Left hindlimb (tissue), 1 donor: ENCODE results near the gene CNTN4.
"Not testable (repeated sequence)": the region's sequence is repeated elsewhere in the genome, so short reads cannot be mapped to it uniquely, and the experiment has no call there.

Source experiments
- DNase-seq: peaks from one replicate; pipeline ENCODE4 v3.0.0-alpha.2; 2018

The CNTN4 gene

DNA sequence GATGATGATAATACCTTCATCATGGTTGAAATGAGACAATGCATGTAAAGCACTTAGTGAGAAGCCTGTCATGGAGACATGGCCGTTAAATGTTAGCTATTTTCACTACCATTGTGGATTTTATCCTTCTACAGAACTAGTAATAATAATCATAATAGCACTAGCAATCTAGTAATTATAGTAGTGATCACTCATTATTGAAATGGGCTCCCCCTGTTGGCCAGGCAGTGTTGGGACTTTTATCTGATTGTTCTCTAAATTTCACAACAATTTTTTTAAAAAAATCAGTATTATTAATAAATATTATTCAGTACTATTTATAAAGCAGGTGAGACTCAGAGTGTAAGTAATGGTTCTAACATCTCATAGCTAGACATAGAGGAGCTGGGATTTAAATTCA, 615.3 kb downstream of the CNTN4 start:
- DNase-seq = no peak

DNA sequence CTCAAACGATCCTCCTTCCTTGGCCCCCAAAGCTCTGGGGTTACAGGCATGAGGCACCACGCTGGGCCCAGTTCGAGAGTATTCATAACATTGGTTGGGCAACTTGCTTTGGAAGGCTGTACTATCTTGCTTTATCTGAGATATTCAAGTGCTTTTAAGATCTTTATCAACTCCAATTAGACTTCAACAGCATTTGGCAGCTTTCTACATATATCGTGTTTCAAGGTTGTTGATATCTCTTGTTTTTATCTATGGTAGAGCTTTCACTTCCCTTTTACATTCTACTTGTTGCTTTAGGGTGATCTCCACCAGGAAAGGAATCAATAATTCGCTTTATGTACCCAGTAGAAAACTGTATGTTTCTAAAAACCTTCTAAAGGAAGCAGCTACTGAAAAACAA, 616.2 kb downstream of the CNTN4 start:
- DNase-seq = no peak

DNA sequence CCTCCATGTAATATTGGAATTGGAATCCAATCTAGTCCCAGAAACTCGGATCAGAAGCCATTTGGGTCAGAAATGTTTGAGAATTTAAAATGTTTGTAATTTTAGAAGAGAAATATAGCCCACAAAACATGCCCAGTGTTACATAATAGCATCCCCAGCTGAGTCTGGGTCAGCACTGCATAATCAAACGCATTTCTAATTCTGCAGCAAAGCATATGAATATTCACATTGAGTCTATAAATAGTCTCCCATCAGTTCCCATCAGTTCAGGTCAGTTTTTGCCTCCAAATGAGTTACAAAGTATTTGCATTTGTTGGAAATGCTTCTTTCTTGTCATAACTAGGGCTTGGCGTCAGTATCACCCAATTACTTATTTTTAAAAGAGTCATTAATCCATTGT, 628.4 kb downstream of the CNTN4 start:
- DNase-seq = no peak

DNA sequence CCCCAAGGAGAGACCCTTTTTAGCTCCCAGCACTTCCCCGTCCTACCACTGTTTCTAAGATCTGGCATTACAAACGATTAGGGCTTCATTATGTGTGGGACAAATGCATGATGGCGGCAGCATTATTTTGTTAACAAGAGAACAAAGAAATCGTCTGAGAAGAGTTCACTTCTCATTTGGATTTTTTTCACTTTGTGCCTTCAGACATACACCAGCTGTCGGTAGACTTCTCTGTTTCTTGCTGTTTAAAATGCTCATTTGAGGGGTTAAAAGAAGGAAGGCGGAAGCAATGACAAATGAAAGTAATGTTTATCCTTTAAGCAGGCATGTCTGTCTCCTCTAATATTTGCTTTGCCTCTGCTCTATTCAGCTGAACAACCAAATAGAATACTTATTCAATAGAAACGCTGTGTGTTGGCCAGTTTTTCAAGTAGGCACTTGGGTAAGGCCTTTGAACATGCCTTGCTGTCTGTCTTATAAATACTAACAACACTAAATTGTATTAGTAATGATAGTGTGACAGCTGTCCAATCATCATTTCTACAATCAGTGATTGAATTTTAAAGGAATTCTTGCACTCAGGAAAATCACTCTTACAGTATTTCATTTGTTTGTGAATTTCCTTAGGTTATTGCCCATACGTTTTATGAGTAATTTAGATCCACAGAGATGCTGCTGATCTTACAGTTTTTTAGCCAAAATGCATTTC, 629.1 kb downstream of the CNTN4 start:
- DNase-seq = no peak

DNA sequence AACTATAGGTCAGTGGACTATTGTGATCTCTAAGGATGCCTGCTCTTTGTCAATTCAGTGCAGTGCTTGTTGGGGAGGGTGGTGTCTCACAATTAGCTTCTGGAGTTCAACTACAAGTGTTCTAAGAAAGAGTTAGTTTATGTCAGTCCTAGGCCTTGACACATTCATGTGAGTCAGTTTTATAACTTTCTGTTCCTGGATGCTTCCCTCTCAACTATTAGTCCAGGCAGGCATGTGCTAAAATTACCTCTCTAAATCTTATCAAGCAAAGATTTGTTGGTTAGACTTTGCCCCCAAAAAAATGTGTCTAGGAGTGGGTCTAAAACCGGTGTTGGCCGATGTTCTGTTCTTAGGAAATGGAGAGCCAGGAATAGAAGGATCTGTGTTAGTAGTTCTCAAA, 633.2 kb downstream of the CNTN4 start:
- no peak for DNase-seq

DNA sequence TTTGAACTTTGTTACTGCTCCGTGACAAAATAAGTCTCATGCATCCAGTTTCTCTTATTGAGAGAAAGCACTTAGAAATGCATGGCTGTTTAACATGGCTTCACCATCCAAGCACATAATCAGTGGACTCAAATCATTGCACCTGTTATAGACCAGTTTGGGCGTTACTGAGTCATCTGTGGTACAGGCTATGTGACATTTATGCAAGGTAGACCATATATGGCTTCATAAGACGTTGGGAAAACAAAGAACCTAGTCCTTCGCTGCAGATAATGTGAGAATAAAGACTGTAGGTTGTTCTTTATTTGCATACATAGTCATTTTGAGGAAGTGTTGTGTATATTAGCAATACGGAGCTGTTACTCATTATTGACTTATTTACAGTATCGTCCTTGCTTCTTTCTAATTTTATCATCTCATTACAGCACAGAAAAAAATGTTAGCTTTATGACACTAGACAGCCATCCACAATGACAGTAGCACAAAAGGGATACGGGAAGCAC, 636.8 kb downstream of the CNTN4 start:
- DNase-seq = no peak

DNA sequence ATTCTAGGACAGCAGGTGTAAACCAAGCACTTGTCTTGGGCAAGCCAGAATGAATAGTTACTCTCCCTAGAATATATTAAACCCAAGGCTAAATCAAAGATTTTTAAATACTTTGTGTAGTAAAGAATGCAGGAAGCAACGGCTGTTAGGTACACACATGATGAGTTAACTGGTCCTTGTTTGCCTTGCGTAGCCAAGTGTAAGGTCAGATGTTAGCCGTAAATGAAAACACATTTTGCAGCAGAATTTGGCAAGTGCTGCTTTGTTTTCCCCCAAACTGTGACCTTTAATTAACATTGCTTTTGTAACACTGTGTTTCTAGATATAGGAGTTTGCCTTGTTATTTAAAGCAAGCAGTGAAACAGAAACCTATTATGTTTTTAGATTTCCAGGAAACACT, 642.9 kb downstream of the CNTN4 start:
- no peak for DNase-seq

DNA sequence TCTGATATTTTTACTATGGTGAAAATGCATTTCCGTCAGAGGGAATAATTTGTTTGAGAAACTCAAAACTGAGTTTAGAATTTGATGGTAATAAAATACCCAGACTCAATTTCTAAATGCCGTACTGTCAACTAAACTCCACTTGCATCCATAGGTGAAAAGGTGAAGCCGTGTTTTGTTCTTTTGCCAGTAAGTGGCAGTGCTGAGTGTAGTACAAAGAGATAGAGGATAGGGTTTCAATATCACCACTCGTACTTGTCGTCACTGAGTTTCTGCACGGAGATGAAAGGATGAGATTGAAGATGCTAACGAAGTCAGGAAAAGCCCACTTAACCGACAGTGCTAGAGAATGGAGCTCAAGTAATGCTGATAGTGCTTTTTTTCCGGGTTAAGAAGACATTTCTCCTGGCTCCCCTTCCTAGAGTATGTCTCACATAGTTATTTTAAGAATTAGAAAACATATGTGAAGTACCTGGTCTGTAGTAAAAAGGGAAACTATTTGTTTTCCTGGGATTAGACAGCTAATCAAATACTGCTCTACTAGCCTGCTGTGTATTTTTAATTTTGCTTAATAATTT, 666.4 kb downstream of the CNTN4 start:
- DNase-seq = no peak

DNA sequence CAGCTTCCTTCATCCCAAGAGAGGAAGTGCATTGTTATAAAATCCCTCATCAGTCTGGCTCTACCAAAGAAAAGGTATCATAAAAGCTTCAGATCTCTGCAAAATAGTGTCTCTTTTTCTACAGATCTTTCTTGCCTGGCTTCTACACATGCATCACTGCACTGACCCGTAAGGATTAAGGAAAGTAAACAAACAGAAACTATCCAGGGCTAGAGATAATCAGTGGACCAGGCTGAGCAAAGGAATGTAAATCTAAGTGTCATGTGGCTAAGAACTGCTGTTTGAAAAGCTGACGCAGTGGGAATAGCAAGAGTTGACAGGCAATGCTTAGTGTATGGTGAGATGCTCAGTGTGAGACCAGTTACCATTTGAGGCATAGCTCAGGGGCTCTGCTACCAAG, 671.8 kb downstream of the CNTN4 start:
- no peak for DNase-seq

DNA sequence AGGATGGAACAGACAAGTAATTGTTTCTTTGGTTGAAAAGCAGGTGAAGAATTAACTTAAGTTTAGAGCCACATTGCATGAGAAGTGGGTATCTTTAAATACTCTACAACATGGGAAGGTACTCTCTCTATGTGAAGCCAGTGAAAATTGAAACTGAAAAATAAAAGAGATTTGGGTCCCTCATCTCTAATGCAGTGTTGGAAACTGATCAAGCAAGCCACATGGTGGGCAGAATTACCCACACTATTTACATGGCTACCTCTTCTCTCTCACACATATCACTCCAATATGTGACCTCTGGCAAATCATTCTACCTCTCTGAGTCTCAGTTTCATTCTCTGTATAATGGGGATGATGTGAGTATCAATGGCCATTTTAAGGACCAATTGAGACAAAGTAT, 672.5 kb downstream of the CNTN4 start:
- no peak for DNase-seq

DNA sequence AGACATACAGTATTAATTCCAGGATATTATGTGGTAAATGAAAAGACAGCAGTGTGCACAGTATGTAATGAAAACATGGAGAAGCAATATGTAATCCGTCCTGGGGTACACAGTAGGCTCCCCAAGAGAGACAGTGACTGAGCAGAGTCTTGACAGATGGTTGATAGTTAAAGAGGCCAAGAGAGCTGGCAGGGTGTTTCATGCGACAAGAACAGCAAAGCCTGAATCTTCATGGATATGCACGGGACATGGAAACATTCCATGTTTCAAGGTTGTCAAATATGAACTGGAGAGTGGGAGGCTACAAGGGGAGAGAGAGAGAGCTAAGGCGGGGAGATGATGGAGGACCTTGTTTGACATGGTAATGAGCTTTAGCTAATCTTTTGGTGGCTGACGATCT, 673.1 kb downstream of the CNTN4 start:
- DNase-seq = no peak

DNA sequence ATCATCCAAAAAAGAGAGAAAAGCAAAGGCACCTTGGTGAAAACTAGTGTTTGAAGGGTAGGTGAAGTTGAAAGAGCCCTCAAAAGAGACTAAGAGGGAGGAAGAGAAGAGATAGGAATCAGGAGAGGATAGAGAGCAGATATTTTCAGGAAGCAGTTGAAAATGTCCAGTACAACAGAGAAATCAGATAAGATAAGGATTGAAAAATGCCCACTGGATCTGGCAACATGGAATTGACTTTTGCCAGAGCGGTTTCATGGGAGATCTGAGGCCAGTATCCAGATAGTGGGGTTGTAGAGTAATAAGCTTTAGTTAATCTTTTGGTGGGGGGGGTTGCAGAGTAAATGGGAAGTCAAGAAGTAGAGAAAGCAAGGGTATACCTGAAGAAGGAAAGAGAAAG, 674.1 kb downstream of the CNTN4 start:
- no peak for DNase-seq

DNA sequence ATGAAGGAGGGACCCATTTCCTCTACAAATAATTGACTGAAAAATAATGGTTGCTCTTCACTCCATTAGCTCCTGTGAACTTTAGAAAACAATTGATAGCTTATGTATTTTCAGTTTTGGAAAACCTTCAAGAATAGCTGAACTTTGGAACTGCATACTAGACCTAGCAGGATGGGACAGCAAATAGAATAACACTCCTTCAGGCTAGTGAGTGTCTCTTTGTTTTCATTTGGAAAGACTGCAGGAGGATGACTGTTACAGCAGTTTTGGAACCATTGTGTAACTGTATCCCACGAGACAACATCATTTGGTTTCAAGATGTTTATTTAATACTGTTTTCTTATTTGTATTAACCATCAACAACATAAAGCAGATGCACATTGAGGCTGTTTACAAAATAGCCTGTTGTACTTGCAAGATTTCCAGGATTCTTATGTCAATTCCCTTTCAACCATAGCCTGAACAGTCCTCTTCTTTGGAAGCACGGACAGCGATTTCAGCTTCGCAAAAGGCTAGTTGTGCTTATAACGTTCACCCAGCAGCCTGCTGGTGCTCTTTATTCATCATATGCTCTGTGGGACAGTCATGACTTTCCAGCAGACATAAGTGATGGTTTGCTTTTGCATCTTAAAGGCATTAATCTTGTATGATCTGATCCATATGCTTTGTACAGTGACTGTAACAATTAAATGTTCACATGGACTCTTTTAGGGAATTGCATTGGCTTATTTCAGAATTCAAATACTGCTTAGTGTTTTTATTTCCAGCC, 676.0 kb downstream of the CNTN4 start:
- DNase-seq = no peak

DNA sequence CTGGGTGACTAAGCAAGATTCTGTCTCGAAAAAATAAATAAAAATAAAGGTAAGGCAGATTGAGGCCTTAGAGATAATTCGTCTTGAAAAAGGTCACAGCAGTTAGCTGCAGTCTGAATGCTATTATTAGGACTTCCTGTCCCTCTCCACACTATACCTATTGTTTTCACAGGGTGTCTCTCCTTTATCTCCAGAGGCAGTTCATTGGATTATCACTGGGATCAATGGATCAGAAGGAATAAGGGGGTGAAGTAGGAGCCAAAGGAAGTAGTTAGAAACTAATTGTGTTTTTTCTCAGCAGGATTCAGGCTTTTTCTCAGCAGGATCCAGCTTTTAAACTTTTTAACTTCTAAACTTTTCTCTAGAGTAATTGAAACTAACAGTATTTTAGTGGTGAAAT, 684.6 kb downstream of the CNTN4 start:
- DNase-seq = no peak

DNA sequence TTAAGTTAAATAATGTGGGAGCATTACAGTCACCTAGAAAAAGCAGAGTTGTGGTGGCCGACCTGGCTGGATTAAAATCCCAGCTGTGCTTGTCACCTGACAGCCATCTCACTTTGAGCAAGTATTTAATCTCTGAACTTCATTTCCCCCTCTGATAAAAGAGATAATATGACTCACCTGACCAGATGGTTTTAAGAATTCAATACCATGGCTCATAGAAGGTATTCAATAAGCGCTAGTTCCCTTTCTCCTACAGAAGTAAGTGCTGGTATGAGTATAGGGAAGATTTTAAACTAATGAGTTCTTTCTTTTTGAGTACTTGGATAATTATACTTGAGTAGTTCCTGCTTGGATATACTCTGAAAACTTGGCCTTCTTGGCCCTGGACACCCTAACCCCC, 686.0 kb downstream of the CNTN4 start:
- no peak for DNase-seq

DNA sequence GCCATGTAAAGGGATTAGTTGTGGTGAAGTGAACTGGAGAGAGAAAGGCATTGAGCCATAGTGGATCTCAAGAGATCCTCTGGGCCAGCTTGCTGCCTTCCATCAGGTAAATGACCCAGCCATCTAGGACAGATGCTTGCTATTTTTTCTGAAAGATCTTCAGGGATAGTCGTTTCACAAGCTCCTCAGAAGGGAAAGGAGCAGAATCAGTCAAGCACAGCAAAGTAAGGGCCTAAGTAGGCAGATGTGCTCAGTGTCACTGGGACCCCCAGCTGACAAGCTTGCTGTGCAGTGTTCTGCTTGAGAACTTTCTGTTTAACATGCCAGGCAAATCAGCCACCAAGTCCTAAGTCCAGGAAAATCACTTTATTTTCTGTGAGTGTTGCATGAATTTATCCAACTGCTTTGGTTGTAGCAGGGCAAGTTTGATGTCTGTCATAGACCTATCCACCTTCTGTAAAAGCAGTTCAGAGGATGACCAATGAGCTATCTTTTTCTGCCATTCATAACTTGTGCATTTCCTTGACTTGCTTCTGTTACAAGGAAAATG, 691.7 kb downstream of the CNTN4 start:
- DNase-seq = no peak

DNA sequence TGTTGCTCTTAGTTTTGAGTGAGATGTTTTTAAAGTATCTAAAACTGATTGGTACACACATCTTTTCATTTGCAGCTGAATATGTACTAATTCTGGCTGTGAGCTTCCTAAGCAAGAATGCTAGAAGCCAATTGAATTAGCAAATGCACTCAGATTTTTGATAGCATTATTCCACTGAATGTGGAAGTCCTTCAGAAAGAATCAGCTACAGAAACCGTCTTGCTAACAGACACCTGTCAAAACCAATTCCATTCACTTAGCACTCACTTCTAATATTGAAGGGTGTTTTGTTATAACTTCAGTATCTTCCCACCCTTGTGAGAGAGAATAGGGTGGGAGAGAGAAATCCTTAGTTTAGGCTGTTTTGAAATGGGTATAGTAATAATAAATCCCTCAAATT, 693.8 kb downstream of the CNTN4 start:
- DNase-seq = no peak

DNA sequence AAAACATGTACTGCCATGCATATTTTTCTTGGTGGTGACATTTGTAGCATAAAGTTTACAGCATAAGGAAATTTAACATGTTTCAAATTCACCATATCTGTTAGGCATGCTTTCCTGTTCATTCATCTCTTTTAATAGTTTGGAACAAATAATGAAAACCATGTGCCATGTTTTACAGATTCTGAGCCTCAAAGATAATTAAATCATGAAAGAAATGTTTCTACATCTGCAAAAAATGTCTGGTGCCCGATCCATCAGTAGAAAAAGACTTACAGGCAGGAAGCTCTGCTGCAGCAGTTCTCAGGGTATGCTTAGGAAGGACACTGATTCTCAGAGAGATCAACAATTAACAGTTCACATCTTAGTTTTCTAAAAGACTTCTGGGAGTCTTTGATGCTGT, 695.3 kb downstream of the CNTN4 start:
- DNase-seq = no peak

DNA sequence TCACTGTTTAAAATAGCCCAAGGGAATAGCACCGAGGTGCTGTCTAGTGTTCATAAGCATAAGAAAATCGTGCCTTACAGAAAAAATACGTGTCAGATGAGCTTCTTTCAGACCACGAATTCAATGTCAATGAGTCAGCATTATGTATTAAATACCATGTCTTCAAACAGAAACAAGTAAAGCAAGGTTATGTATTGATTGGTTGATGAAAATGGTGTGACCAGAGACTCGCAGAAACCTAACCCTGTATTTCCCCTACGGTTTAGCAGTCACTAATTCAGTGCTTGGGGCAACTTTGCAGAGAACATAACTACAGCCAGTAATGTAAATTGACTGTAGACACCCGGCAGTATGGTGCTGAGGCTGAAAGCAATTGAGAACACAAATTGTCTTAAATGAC, 703.8 kb downstream of the CNTN4 start:
- no peak for DNase-seq

DNA sequence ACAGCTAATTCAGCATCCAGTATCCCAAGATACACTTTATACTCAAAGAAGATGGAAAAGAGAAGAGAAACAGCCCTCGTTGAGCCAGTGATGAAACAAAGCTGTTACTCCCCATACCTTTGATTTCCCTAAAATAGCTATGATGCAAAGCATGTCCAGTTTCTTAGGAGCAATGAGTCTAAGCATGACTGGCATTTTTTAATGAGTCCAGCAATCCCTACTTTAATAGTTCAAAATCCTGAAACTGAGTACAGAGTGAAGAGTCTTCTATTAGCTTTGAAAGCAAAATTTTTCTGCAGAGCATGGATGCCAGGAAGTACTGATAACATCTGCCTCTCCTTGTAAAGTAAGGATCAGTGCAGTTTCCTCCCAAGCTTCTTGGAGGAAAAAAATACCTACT, 708.8 kb downstream of the CNTN4 start:
- no peak for DNase-seq

DNA sequence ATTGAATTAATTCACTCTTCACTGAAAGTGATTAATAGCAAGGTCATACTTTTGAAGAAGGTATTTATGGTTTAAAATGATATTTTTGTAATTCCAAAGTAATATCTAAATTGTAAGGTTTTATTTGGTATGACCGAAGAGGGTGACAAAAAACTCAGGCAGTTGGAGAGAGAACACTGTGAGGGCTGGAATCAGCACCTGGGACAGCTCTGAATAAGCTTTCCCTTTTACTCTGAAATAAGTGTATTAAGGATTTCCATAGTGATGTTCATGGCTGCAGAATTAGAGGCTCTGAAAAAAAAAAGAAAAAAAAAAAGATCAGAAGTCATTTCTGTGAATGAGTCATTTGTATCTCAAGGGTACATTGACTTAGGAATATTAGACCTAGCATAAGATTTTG, 712.1 kb downstream of the CNTN4 start:
- DNase-seq = no peak

DNA sequence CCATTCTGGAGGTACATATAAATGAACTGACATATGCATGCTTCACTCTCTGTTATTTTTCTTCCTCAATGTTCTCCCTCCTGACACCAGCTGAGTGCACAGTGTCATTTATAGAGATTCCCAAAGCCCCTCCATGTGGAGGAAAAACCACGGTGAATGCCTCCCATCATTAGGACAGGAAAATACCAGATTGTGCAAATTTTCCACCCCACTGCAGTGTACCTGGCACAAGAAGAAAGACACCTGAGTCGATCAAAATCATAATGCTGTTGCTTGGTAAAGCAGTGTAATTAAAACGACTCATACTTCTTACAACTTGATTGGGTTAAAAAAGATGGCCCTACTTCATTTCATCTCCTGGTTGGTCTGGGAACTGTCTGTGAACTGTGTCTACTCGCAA, 720.9 kb downstream of the CNTN4 start:
- no peak for DNase-seq

DNA sequence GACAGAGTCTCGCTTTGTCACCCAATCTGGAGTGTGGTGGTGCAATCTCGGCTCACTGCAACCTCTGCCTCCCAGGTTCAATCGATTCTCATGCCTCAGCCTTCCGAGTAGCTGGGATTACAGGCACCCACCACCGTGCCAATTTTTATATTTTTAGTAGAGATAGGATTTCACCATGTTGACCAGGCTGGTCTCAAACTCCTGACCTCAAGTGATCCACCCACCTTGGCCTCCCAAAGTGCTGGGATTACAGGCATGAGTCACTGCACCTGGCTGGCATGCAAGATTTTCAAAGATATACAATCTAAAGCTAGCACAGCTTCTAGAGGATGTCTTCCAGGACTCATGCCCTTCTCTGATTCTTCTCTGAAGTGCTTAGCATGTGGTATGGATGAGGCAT, 722.3 kb downstream of the CNTN4 start:
- DNase-seq = not testable (repeated sequence)

DNA sequence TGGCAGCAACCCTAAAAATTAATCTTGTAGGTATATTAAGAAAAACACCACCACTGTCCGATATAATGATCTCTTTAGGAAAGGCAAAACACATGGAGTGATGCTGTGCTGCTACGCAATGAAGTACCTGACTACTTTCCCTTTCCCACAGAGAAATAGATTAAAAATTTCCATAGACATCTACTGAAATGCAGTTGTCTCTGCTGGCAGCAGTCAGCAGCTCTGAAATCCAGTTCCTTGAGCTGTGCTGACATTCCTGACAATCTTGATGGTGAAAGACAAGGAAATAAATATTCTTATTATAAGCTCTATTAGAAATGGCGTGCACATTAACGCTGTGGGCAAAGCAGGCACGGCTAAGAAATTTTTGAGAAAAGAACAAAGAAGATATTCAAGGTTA, 723.9 kb downstream of the CNTN4 start:
- no peak for DNase-seq
